Umbilical cord (tissue), 2 donors: Measurements from ENCODE around the gene PFDN6. TPM values are rescaled to one million over a fixed set of nuclear protein-coding genes. Genes with fewer than 3 reads are reported as not detected.
"Not testable (repeated sequence)": the region's sequence is repeated elsewhere in the genome, so short reads cannot be mapped to it uniquely, and the experiment has no call there.

ENCODE experiments used
- DNase-seq: peaks from one replicate; pipeline ENCODE4 v3.0.0-alpha.2; 2015; ENCODE audit warnings: low spot score
- total RNA-seq: library from RNA; depleted of rRNA; stranded (reverse); fragments of >200 nt; gene quantifications from one replicate; pipeline ENCODE4 v1.2.3, GENCODE V29; 2014; ENCODE audit warnings: low replicate concordance; ENCODE audit not compliant: insufficient read depth

The PFDN6 gene
- total RNA-seq, 1 donor from 2014 or later, result 10.1 TPM

DNA sequence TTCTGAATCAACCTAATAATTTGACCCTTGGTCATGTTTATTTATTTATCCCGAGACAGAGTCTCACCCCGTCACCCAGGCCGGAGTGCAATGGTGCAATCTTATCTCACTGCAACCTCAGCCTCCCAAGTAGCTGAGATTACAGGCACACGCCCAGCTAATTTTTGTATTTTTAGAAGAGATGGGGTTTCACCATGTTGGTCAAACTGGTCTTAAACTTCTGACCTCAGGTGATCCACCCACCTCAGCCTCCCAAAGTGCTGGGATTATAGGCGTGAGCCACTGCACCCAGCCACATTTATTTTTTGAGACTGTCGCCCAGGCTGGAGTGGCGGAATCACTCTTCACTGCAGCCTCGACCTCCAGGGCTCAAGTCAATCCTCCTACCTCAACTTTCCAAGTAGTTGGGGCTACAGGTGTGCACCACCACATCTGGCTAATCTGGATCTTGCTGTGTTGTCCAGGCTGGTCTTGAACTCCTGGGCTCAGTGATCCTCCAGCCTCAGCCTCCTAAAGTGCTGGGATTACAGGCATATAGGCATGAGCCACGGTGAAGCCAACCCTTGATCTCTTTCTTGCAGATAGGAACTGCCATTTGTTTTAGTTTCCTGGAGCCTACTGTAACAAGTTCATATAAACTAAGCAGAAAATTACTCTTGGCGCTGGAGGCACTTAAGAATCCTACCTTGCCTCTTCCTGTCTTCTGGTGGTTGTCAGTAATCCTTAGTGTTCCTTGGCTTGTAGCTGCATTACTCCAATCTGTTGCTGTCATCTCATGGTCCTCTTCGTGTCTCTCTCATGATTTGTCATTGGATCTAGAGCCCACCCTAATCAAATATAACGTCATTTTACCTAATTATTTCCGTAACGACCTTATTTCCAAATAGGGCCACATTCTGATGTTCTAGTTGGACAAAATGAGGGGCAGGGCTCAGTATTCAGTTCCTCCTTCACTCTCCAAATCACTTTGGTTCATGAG is 15.2 kb upstream of the PFDN6 start:
- no peak for DNase-seq

DNA sequence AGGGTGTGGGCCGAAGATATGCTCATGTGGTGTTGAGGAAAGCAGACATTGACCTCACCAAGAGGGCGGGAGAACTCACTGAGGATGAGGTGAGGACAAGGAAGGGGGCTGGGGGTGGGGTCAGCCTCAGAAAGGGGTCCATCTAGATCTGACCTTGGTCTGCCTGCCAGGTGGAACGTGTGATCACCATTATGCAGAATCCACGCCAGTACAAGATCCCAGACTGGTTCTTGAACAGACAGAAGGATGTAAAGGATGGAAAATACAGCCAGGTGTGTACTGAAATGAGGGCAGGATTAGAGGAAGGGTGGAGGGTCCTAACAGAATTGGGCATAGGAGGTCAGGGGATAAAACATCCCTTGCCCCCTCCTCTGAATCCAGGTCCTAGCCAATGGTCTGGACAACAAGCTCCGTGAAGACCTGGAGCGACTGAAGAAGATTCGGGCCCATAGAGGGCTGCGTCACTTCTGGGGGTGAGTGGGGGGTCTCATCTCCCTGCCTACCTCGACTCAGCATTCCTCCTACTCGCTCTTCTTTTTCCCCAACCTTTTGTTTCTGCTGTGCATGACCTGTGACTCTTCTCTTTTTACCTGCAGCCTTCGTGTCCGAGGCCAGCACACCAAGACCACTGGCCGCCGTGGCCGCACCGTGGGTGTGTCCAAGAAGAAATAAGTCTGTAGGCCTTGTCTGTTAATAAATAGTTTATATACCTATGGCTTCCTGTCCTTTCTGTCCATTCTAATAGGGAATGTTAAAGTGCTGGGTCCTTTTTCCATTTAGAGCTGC is 13.4 kb upstream of the PFDN6 start:
- DNase-seq, result not testable (repeated sequence)

DNA sequence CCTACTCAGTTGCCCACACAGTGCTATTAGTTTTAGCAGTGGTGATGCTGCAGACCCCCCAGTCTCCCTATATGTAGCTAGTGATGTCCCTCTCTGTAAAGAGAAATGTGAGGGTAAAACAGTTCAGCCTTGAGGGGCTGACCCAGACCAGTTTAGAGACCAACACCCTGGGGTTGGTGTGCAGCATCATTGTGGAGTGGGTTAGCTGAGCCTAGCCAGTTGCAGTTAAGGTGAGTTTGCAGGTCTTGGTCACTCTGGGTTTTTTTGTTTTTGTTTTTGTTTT is 12.9 kb upstream of the PFDN6 start:
- DNase-seq, result no peak

DNA sequence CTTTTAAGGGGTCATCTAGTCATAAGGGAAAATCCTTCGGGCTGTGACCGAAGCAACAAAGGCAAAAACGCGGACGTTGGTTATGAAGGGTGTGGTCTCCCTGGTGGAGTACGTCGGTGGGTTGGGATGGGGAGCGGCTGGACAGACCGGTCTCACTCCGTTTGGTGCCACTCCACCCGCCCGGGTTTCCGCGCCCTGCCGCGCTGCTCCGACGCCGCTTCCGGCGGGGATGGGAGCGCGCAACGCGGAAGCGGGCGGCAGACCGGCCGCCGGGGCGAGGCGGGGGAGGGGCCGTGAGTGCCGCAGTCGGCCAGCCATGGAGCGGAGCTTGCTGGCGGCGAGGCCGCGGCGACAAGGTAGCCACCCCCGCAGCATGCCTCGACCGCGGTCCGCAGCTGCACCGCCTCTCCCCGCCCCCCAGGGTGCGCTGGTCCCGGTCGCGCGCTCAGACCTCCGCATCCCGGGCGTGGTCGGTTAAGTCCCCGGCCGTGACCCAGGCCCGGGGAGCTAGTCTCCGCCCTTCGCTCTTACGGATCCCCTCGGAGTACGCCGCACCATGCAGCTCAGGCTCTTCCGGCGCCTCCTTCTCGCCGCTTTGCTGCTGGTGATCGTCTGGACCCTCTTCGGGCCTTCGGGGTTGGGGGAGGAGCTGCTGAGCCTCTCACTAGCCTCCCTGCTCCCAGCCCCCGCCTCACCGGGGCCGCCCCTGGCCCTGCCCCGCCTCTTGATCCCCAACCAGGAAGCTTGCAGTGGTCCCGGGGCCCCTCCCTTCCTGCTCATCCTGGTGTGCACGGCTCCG is 12.3 kb upstream of the PFDN6 start, which contains the start of gene B3GALT4:
B3GALT4 (plus strand) TSS at position 260 of the 799 bp plus-strand sequence; CDS start at position 557, 297 bp downstream.
- DNase-seq, result peak; percentile 86

DNA sequence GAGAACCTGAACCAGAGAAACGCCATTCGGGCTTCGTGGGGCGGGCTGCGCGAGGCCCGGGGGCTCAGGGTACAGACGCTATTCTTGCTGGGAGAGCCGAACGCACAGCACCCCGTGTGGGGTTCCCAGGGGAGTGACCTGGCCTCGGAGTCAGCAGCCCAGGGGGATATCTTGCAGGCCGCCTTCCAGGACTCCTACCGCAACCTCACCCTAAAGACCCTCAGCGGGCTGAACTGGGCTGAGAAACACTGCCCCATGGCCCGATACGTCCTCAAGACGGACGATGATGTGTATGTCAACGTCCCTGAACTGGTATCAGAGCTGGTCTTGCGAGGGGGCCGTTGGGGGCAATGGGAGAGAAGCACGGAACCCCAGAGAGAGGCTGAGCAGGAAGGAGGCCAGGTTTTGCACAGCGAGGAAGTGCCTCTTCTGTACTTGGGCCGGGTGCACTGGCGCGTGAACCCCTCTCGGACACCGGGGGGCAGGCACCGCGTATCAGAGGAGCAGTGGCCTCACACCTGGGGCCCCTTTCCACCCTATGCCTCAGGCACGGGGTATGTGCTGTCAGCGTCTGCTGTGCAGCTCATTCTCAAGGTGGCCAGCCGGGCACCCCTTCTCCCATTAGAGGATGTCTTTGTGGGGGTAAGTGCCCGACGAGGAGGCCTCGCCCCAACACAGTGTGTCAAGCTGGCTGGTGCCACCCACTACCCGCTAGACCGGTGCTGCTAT is 11.6 kb upstream of the PFDN6 start:
- DNase-seq, result no peak

DNA sequence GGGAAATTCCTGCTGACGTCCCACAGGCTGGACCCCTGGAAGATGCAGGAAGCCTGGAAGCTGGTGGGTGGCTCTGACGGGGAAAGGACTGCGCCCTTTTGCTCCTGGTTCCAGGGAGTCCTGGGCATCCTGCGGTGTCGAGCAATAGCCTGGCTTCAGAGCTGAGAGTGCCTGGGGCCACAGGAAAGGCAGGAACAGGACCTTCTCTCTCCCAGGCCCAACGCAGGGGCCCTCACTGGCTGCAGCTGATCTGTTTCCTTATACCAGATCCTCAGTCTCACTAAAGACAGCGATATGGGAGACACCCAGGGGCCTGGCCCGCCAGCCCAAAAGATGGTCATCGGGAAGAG is 11.0 kb upstream of the PFDN6 start:
- DNase-seq, result no peak

DNA sequence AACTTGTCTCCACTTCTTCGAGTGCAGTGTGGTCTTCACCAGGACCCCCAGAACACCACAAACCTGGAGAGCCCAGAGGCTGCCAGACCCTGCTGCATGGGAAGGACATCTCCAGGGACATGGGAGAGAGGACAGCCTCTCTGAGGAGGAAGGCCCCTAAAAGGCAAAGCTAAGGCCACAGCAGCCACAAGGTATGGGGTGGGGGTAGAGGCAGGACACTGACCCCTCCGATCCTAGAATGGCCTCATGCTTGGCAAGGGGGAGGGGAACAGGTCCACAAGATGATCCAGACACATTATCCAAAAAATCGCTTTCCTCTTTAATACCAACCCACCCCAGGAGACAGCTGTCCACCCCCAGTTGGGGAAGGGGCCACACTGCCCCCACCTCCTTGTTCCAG is 10.6 kb upstream of the PFDN6 start:
- DNase-seq, result no peak

DNA sequence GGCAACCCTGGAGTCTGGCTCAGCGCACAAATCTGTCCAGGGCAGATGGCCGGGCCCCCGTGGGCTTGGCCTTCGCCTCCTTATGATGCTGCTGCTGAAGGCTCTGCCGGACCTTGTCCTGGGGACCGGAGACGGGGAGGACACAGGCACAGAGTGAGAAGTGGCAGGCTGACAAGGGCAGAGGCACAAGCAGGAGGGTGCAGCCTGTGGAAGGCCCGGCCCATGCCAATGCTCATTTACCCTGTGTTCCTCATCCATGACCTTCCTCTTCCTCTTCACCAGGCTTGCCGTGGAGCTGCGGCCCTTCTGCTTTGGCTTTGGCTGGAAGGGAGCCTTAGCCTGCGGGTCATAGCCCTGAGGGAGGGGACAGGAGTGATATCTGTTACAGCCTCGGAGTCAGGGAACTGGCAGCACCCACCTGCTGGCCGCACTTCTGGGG is 10.1 kb upstream of the PFDN6 start:
- DNase-seq, result no peak

DNA sequence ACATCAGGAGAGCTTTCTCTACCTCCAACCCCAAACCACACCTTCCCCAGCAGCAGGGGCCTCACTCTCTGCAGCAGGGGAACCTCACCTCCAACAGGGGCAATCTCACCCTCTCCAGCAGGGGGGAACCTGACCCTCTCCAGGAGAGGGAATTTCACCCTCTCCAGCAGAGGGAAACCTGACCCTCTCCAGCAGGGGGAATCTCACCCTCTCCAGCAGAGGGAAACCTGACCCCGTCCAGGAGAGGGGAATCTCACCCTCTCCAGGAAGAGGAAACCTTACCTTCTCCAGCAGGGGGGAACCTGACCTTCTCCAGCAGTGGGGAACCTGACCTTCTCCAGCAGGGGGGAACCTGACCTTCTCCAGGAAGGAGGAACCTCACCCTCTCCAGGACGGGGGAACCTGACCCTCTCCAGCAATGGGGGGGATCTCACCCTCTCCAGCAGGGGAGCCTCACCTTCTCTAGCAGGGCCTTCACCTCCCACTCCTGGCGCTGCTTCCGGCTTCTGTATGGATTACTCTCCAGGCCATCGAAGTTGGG is 9.4 kb upstream of the PFDN6 start:
- no peak for DNase-seq

DNA sequence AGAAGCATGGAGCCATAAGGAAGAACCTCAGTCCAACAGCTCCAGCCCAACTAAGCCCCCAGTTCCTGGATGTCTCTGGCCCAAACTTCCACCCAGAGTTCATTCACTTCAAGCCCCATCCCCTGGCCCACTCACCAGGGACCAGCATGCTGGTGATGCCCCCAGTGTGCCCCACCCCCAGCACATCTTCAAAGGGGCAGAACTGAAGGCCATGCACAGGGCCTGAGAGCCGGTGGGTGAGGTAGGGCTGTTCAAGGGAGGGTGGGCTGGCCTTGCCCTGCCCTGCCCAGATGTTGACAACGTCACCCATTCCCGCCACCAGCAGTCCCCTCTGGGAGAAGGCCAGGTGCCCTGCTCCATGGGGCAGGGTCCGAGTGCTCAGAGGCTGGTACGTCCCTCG is 8.9 kb upstream of the PFDN6 start:
- no peak for DNase-seq

DNA sequence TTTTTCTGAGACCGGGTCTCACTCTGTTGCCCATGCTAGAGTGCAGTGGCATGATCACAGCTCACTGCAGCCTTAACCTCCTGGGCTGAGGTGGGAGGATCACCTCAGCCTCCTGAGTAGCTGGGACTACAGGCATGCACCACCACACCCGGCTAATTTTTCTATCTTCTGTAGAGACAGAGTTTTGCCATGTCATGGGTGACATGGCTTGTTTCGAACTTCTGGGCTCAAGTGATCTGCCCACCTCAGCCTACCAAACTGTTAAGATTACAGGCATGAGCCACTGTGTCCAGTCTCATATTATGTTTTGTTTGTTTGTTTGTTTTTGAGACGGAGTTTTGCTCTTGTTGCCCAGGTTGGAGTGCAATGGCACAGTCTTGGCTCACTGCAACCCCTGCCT is 4.2 kb upstream of the PFDN6 start:
- DNase-seq, result not testable (repeated sequence)

DNA sequence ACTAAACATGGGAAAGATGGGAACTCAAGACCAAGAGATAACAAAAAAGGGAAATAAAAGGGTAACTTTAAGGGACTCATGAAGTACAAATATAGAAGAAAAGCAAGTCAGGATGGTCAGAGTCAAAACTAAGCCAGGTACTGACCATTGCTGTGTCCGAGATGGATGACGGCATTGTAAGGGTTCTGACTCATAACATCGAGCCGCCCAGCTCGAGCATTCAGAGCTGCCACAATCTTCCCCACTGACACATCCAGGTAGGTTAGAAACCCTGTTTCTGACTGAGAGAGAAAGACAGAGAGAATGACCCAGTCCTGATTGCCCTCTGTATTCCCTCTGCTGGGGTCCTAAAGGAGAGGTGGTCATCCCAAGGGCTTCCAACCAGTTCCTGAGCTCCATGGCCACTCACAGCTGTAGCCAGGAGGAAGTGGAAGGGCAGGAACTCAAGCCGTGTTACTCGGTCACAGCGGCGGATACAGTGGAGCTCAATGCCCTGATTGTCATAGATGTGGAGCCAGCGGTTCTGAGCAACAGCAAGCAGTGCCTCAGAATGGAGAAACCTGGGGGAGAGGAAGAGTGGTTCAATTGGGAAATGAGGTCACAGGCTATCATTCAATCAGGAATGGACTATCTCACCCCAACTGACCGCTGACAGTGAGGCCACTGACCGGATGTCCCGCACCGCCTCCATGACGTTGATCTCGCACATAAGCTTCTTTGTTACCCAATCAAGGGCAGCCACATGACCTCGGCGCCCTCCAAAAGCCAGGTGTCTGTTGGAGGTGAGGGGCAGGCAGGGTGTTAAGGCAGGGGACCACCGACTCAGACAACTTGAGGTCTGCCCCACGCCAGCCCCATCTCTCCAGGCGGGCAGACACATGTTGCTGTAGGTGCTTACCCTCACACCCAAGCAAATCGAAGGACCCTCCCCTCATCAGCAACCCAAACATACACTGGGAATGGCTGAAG is 2.2 kb upstream of the PFDN6 start:
- no peak for DNase-seq

DNA sequence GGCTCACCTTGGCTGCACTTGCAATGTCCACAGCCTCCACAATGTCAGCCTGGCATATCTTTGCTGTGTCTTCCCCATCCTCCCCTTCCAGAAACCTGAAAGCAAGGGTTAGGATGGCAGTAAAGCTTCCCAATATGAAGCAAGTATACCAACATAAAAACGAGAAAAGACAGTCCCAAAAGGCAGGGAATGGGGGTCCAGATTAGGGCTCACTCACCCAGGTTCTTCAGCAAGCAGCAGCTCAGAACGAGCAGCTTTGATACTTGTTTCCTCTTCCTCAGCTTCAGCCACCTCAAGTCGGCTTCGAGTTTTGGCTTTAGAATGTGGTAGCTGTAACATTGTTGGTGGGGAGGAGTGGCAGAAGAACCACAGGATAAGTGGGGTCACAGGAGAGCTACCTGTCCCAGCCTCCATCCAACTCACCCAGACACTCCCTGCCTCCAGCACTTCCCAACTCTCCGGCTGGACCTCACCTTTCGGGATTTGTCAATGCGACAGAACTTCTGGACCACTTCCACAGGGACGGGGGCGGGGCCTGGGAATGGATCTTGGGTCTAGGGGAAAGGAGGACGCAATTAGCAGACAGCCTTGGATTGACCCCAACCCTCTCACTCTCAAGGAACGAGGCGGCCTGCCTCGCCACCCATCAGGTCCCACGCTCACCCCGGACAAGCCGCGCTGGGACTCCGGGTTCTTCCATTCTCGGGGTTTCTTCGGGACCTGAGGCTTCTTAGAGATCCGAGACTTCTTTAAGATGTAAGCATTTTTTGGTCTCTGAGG is 1.1 kb upstream of the PFDN6 start:
- no peak for DNase-seq

DNA sequence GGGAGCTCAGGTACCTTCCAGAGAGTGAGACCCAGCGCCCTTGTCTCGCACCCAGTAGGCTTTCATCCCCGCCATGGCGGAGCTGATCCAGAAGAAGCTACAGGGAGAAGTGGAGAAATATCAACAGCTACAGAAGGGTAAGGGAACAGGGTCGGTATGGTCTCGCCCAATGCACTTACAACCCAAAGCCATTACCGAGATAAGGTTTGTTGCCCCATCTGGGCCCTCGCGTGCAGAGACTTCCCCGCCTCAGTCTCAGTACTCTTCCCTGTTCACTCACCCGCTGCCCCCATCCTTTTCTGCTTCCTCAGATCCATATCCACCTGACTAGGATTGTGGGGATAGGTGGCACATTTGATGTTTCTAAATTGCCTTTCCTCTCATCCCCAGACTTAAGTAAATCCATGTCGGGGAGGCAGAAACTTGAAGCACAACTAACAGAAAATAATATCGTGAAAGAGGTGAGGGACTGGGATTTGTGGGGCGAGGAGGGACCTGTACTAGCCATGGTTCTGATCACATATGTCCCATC is 449 bp downstream of the PFDN6 start:
- DNase-seq, result no peak

DNA sequence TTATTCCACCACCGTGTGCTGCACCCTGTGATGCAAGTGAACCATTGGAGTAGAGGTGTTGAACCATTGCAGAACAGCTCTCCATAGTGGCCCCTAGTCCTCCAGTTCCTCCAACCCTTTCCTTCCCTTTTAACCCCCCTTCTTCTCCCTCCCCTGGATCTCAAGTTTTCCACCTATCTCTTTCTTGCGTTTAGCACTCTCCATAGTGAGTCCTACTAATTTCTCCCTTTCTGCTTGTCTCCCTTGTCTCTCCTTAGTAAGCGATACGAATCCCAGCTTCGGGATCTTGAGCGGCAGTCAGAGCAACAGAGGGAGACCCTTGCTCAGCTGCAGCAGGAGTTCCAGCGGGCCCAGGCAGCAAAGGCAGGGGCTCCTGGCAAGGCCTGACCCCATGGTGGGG is 1.1 kb downstream of the PFDN6 start:
- DNase-seq, result no peak

DNA sequence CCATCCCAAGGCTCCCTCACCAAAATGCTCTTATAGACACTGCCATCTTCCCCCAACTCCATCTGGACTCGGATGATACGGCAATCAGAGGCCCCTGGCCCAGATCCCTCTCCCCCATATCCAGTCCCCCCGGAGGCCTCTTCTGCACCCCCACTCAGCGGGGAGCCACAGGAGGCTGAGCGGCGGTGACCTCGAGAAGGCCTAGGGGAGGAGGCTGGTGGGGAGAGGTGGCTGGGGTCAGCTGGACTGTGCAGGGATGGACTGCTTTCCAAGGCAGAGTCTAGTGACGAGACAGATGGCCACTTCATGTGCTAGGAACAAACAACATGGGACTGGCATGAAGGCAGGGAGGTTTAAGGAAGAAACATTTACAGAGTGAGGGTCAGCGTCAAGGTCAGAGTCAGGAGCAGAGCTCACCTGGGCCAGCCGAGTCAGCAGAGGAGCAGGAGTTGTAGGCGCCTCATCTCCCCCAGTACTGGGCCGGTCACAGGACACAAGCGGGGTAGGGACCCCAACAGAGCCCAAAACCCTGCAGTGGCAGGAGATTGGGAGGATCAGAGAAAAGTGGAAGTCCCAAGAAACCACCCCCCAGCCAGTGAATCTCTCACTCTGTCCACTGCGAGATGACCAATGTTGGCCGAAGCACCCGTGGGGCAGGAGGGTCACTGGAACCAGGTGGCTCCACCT is 3.7 kb downstream of the PFDN6 start:
- DNase-seq, result no peak

DNA sequence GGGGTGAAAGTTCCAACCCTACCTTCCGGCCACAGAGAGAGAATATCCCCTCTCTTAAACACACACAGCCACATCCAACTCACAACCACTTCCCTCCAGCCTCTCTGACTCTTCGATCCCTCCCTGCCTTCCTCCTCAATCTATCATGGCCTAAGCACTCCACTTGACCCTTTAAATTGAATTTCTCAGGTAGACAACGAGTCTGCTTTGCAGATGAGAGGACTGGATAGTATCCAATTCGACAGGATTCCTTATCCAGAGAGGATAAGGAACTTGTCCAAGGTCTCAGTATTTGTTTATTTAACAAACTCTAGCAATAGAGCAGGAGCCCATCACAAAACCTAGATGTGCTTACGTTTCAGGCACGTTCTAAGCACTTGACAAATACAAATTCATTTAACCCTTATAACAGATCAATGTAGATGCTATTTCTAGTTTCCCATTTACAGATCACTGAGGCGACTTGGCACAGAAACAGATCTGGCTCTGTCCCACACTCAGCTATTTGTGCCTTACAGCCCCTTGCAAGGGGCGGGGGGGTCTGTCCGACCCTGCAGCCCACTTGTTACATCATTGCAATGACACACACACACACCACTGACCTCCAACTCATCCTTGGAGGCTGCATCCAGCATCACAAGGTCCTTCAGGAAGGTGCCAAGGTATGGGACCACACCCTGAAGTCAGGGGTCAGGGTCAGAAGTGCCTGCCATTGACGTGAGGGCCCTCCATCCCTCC is 4.9 kb downstream of the PFDN6 start:
- DNase-seq, result no peak
